GM13977 (cell line): ENCODE results near the gene PLA2R1.

Source experiments
- DNase-seq: peaks from one replicate; pipeline ENCODE4 v3.0.0; 2012; ENCODE audit warnings: low spot score
- CTCF ChIP-seq: IDR thresholded peaks from 2 replicates; pipeline ENCODE4 v1.5.1; 2012; ENCODE audit warnings: mild to moderate bottlenecking, control low read depth; ENCODE audit not compliant: insufficient read depth; ENCODE audit errors: extremely low read depth, missing control alignments
- in situ Hi-C: fragments of 300-500 bp; cut with MboI; formaldehyde crosslinking; loops from one replicate; pipeline ENCODE4 v1.12.0; 2022; ENCODE audit warnings: low sequenced_read_pairs, low pct_unique_long_range_greater_than_20kb, mixed read lengths, inconsistent platforms; ENCODE audit not compliant: unreplicated experiment

The PLA2R1 gene

GRCh38 chr2:159894145-159894838, 168.1 kb downstream of the PLA2R1 start:
- no peak for DNase-seq
- no peak for TF ChIP-seq CTCF
- in situ Hi-C loops, result no loop called here

GRCh38 chr2:159892990-159893810, 169.2 kb downstream of the PLA2R1 start:
- no peak for DNase-seq
- in situ Hi-C loops, result no loop called here
- no peak for TF ChIP-seq CTCF

DNA sequence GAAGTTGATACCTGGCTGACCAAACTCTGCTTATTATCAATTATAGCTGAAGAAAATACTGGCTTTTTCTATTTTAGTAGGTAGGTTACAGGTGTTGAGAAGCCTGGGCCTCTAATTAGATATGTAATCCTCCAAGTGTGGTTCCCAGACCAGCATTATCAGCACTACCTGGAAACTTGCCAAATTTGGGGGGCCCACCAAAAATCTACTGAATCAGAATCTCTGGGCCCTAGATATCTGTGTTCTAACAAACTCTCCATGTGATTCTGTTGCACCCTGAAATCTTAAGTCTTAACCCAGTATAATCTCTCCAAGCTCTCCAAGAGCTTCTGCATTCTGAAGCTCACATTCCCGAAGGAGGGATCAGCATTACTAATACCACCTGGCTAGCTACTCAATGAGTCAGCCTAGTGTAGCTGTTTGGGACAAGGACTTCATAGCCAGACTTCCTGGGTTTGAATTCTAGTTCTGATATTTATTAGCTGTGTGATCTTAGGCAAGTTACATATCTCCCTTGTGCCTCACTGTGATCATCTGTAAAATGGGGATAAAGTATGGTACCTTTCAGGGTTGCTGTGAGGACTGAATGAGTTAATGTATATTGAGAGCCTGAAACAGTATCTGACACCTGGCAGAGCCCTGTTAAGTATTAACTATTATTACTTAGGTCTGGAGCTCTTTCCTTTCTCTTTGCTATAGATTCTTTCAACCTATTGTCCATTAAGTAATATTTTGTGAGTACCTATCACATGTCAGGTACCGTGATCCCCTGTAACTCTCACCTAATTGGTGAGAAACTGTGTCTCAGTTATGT, 170.3 kb downstream of the PLA2R1 start:
- no peak for DNase-seq
- in situ Hi-C loops, result no loop called here
- TF ChIP-seq CTCF, result no peak

DNA sequence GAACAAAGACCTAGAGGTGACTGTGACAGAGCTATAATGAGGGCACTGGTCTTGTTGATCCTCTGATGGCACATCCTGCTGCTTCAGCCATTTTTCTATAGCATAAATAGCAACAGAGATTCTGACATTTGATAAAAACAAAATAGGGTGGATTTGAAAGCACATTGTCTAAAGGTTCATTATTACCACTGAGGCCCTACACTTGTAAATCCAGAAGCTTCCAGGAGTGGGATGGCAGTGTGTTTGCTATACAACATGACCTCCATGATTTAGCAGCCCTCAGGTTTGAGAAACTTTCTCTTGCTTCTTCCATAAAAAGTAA, 171.2 kb downstream of the PLA2R1 start:
- no peak for TF ChIP-seq CTCF
- DNase-seq, result no peak
- in situ Hi-C loops, result no loop called here

DNA sequence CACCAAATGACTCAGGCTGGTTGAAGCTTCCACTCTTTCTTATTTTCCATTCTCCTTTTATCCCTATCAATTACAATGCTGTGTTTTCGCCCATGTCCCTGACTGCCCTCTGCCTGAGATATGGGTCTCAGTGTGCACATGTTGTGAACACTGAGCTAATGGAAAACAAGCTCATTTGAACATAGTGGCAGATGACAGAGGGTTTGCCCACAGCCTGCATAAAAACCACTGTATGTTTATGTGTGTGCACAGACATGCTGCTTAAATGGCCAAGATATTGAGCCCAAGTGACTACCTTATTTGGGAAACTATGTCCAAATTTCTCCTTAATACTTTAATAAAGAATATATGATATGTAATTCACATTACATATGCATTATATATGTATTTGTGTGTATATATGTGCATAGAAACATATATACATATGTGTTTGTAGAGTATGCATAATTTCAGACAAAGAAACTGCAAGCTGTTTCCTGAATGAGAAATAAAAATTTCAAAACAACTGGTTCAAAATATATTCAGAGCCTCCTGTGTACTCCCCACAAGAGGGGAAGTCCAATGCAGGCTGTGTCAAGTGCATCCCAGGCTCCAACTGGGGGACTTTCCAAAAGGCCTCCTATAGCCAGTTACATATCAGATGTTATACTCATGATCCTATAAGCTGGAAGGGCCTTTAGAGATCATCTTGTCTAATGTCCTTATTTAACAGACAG, 171.7 kb downstream of the PLA2R1 start:
- in situ Hi-C loops, result no loop called here
- no peak for TF ChIP-seq CTCF
- DNase-seq, result no peak

- in situ Hi-C loops, result no loop called here
- TF ChIP-seq CTCF, result no peak
- no peak for DNase-seq
These were observed 180.2 kb downstream of the PLA2R1 start for GRCh38 chr2:159882130-159882745.
